HuH-7.5 (cell line): ENCODE data around the gene AFF1.

Source experiments
- DNase-seq: peaks from one replicate; pipeline ENCODE4 v3.0.0; 2011; ENCODE audit warnings: low spot score

Gene AFF1

GRCh38 chr4:87086143-87086805, 151.5 kb downstream of the AFF1 start:
- DNase-seq: no peak

GRCh38 chr4:87087015-87087414, 152.2 kb downstream of the AFF1 start:
- DNase-seq: no peak

- no peak for DNase-seq
These were observed 152.6 kb downstream of the AFF1 start for GRCh38 chr4:87087420-87087819.

GRCh38 chr4:87088186-87088585, 153.4 kb downstream of the AFF1 start:
- no peak for DNase-seq

GRCh38 chr4:87089368-87089767, 154.6 kb downstream of the AFF1 start:
- no peak for DNase-seq

- no peak for DNase-seq
These were observed 155.5 kb downstream of the AFF1 start for GRCh38 chr4:87090305-87090704.

GRCh38 chr4:87092389-87093141, 157.8 kb downstream of the AFF1 start:
- peak; percentile 27 for DNase-seq

- peak; percentile 14 for DNase-seq
These were observed 158.8 kb downstream of the AFF1 start for GRCh38 chr4:87093443-87094123.

GRCh38 chr4:87097075-87097474, 162.3 kb downstream of the AFF1 start:
- DNase-seq: no peak

GRCh38 chr4:87100168-87100567, 165.4 kb downstream of the AFF1 start:
- no peak for DNase-seq

GRCh38 chr4:87101543-87102199, 166.9 kb downstream of the AFF1 start:
- DNase-seq: no peak

GRCh38 chr4:87103086-87103485, 168.3 kb downstream of the AFF1 start:
- no peak for DNase-seq

- DNase-seq: no peak
These were observed 168.9 kb downstream of the AFF1 start for GRCh38 chr4:87103691-87104187.

GRCh38 chr4:87105101-87105845, 170.5 kb downstream of the AFF1 start:
- no peak for DNase-seq

GRCh38 chr4:87108142-87108546, 173.3 kb downstream of the AFF1 start:
- DNase-seq: no peak

GRCh38 chr4:87109121-87109520, 174.3 kb downstream of the AFF1 start:
- no peak for DNase-seq

- no peak for DNase-seq
These were observed 175.1 kb downstream of the AFF1 start for GRCh38 chr4:87109945-87110344.

- no peak for DNase-seq
These were observed 177.3 kb downstream of the AFF1 start for GRCh38 chr4:87112063-87112462.

- no peak for DNase-seq
These were observed 179.6 kb downstream of the AFF1 start for GRCh38 chr4:87114245-87115062.

- DNase-seq: no peak
These were observed 181.4 kb downstream of the AFF1 start for GRCh38 chr4:87116231-87116630.
